ENCODE measurements around the gene CAMSAP1.

The CAMSAP1 gene

DNA sequence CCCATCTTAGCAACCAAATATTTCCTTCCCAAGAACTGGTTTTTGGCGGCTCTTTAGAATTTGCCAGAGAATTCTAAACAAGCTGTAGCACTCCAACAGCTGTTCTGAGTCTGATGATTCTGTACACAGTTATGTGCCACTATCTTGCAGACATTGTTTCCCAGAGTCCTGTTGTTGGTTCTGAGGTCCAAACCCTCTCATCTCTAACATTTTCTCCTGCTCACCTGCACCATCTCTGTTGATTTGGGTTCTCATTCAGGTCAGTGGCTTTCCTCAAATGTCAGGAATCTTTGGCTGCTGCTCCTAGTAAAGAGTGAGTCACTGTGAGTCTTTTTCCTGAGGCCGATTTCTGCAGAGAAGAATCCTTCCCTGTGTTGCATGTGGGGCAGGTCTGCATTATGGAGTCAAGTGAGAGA is 50.0 kb downstream of the CAMSAP1 start:
- TF ChIP-seq ZNF37A (tag by site-specific recombination; IDR thresholded peaks at IDR 0.05): no peak
- H3K36me3 ChIP-seq (ENCODE audit: control insufficient read depth in 2 of 2, insufficient read depth in 1 of 2, low read length in 2 of 2): peaks cover 0 to 29% of the 10 kb centered on the region in 2 experiments; a peak in 2 of 3 replicates

GRCh38 chr9:135851748-135852147 is 55.6 kb downstream of the CAMSAP1 start:
- H3K4me1 ChIP-seq (ENCODE audit: control insufficient read depth, insufficient read depth, low read length): peaks cover 9% of the 10 kb centered on the region; the same call in 1 of the 2 replicates
- no peak overlapping the region for H3K27ac ChIP-seq (ENCODE audit: extremely low read depth, low read depth, low read length)
- H3K4me3 ChIP-seq (ENCODE audit: low read depth, low read length): no peak overlapping the region
- POLR2A ChIA-PET: no interaction called here
- no peaks in the 10 kb centered on the region for H3K9me3 ChIP-seq (ENCODE audit: control insufficient read depth, insufficient read depth, low read depth, low read length)
- CTCF ChIA-PET: interaction anchor here (0.6 to 2.0 kb wide), 5 partner anchors 9 to 289 kb away, joined by 3 to 8 read pairs (median 3); no protein-coding TSS in a partner anchor
- TF ChIP-seq ZFP37 (tag by site-specific recombination; IDR thresholded peaks at IDR 0.05) (no peak), ZNF404 (tag by site-specific recombination; IDR thresholded peaks at IDR 0.05) (no peak), ZNF169 (tag by site-specific recombination; IDR thresholded peaks at IDR 0.05) (no peak), KLF1 (tag by site-specific recombination; IDR thresholded peaks at IDR 0.05) (peak; percentile 97)
- peaks cover 0 to 33% of the 10 kb centered on the region in 2 experiments; a peak in 1 of 3 replicates for H3K36me3 ChIP-seq (ENCODE audit: control insufficient read depth in 2 of 2, insufficient read depth in 1 of 2, low read length in 2 of 2)

More for the DNA sequence above, 50.0 kb downstream of the CAMSAP1 start:
- no peaks in the 10 kb centered on the region for H3K9me3 ChIP-seq (ENCODE audit: control insufficient read depth, insufficient read depth, low read depth, low read length)
- no peak overlapping the region for H3K4me3 ChIP-seq (ENCODE audit: low read depth, low read length)
- CTCF ChIA-PET: interaction anchor here (0.6 to 1.5 kb wide), 2 partner anchors 61 to 576 kb away, joined by 3 to 4 read pairs; no protein-coding TSS in a partner anchor
- H3K4me1 ChIP-seq (ENCODE audit: control insufficient read depth, insufficient read depth, low read length): no peaks in the 10 kb centered on the region
- POLR2A ChIA-PET: no interaction called here
- H3K27ac ChIP-seq (ENCODE audit: extremely low read depth, low read depth, low read length): no peak overlapping the region

DNA sequence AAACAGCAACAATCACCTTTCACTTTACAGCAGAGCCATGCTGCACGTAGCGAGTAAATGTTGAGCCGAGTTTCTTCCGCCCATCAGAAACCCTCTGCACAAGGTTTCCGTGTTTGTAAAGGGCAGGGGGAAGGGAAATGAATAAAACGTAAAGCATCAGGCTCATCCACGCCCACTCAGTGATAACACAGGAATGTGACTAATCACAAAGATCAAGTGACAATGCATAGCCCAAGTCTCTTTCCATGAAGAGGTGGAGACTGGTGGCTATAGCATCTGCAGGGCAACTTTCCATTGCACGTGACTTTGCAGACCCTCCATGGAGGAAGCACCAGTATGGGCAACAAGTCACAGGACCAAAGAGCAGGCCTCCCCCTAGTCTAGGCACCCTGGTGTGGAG is 56.6 kb downstream of the CAMSAP1 start:
- Histone ChIP-seq H3K4me3 (ENCODE audit: low read depth, low read length) (no peak overlapping the region), H3K36me3 (ENCODE audit: control insufficient read depth in 2 of 2, insufficient read depth in 1 of 2, low read length in 2 of 2) (peaks cover 0 to 27% of the 10 kb centered on the region in 2 experiments; a peak in 1 of 3 replicates), H3K27ac (ENCODE audit: extremely low read depth, low read depth, low read length) (no peak overlapping the region), H3K4me1 (ENCODE audit: control insufficient read depth, insufficient read depth, low read length) (peaks cover 9% of the 10 kb centered on the region; the same call in 1 of the 2 replicates), H3K9me3 (ENCODE audit: control insufficient read depth, insufficient read depth, low read depth, low read length) (no peaks in the 10 kb centered on the region)
- ChIA-PET CTCF (interaction anchor here (1.6 kb wide), 1 partner anchor 13 kb away, joined by 8 read pairs; no protein-coding TSS in a partner anchor), POLR2A (no interaction called here)
- TF ChIP-seq ZFHX2 (tag by site-specific recombination; conservative IDR thresholded peaks at IDR 0.05) (peak; percentile 47; the same call in 1 of the 2 replicates), PRDM1 (tag by site-specific recombination; IDR thresholded peaks at IDR 0.05) (peak; percentile 41; the same call in 1 of the 2 replicates), ZNF623 (tag by site-specific recombination; IDR thresholded peaks at IDR 0.05) (no peak), EGR2 (tag by site-specific recombination; IDR thresholded peaks at IDR 0.05; ENCODE audit: low read depth) (peak; percentile 53; the same call in 1 of the 2 replicates), ZNF555 (tag by site-specific recombination; conservative IDR thresholded peaks at IDR 0.05) (no peak), ZNF600 (tag by site-specific recombination; IDR thresholded peaks at IDR 0.05) (0 out of 2 replicates have a peak, but pooled peaks have one; percentile 14), KLF1 (tag by site-specific recombination; IDR thresholded peaks at IDR 0.05) (peak; percentile 48; the same call in 1 of the 2 replicates)

DNA sequence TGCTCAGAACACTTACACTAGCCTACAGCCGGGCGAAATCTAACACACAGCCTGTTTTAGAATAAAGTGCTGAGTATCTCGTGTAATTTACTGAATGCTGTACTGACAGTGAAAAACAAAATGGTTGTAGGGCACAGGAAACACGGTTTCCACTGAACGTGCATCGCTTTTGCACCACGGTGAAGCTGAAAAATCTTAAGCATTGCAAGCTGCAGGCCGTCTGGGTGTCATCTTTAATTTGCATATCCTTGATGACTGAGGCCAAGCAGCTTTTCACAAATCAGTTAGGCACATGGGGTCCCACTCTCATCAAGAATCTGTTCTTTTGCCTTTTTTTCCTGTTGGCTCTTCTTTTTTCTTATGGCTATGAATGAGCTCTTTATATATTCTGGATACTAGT is 58.2 kb downstream of the CAMSAP1 start:
- ChIA-PET POLR2A (interaction anchor here (0.6 kb wide), 1 partner anchor 215 kb away, joined by 5 read pairs; no protein-coding TSS in a partner anchor), CTCF (interaction anchor here (0.7 to 1.9 kb wide), 4 partner anchors 12 to 489 kb away, joined by 3 to 9 read pairs (median 4); no protein-coding TSS in a partner anchor)
- Histone ChIP-seq H3K4me1 (ENCODE audit: control insufficient read depth, insufficient read depth, low read length) (peaks cover 9% of the 10 kb centered on the region; the same call in 1 of the 2 replicates), H3K9me3 (ENCODE audit: control insufficient read depth, insufficient read depth, low read depth, low read length) (no peaks in the 10 kb centered on the region), H3K4me3 (ENCODE audit: low read depth, low read length) (no peak overlapping the region), H3K36me3 (ENCODE audit: control insufficient read depth in 2 of 2, insufficient read depth in 1 of 2, low read length in 2 of 2) (peaks cover 0 to 27% of the 10 kb centered on the region in 2 experiments; a peak in 1 of 3 replicates), H3K27ac (ENCODE audit: extremely low read depth, low read depth, low read length) (no peak overlapping the region)
- no peak for TF ChIP-seq ZSCAN4 (tag by site-specific recombination; IDR thresholded peaks at IDR 0.05)
- TF ChIP-seq ZNF785 (tag by site-specific recombination; IDR thresholded peaks at IDR 0.05): no peak
- no peak for TF ChIP-seq ZNF654 (tag by site-specific recombination; IDR thresholded peaks at IDR 0.05; ENCODE audit: low read depth)
- TF ChIP-seq KLF1 (tag by site-specific recombination; IDR thresholded peaks at IDR 0.05): no peak
- no peak for TF ChIP-seq ZFP3 (tag by site-specific recombination; IDR thresholded peaks at IDR 0.05; ENCODE audit: low read depth)
- no peak for TF ChIP-seq ZSCAN30 (tag by site-specific recombination; IDR thresholded peaks at IDR 0.05)
- no peak for TF ChIP-seq REST (tag by site-specific recombination; IDR thresholded peaks at IDR 0.05)
- no peak for TF ChIP-seq ZNF140 (tag by site-specific recombination; IDR thresholded peaks at IDR 0.05)
- no peak for TF ChIP-seq TRIM28 (IDR thresholded peaks at IDR 0.05; ENCODE audit: borderline replicate concordance, low read length)
- TF ChIP-seq ZBTB21 (tag by site-specific recombination; IDR thresholded peaks at IDR 0.05): no peak
